Measurements from ENCODE around the gene PLA2G12B.
"Not testable (repeated sequence)": the region's sequence is repeated elsewhere in the genome, so short reads cannot be mapped to it uniquely, and the experiment has no call there.

- not testable (repeated sequence) for TF ChIP-seq CTCF, POLR2A (IDR thresholded peaks at IDR 0.05)
Observed at GRCh38 chr10:72984618-72985017, 30.0 kb upstream of the PLA2G12B start.
